Stimulated activated CD4-positive, alpha-beta T cell treated with anti-CD3 and anti-CD28 coated beads, Interleukin-4, amount 100 ng/mL, for 48 hours (primary cell): Measurements from ENCODE around the gene ZNF665.
A peak's percentile ranks its signal among the peaks of the same experiment; 100 is the strongest.
"Not testable (repeated sequence)": the region's sequence is repeated elsewhere in the genome, so short reads cannot be mapped to it uniquely, and the experiment has no call there.

Source experiments
- DNase-seq, 2 donors: peaks; one replicate each; pipeline ENCODE4 v3.0.0-alpha.2; 2020; ENCODE audit warnings: low read depth in 2 of 2

Gene ZNF665

GRCh38 chr19:53192771-53193534 lies at the start of gene ZNF665:
TSS of gene ZNF665 (minus strand) at chr19:53193358. CDS start at chr19:53182898, 10,460 bp downstream.
- peak; percentile 63 to 64 for DNase-seq

DNA sequence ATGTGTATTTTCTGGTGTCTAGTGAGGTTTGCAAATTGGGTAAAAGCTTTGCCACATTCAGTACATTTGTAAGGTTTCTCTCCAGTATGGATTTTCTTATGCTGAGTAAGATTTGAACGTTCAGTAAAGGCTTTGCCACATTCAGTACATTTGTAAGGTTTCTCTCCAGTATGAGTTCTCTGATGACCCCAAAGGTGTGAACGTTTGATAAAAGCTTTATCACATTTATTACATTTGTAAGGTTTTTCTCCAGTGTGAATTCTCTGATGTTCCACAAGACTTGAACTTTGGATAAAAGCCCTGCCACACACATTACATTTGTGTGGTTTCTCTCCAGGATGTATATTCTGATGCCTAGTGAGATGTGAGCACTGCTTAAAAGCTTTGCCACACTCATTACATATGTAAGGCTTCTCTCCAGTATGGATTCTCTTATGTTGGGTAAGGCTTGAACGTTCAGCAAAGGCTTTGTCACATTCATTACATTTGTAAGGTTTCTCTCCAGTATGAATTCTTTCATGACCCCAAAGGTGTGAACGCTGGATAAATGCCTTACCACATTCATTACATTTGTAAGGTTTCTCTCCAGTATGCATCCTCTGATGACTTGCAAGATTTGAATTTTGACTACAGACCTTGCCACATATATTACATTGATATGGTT lies 44.1 kb upstream of the ZNF665 start:
- DNase-seq: no peak

DNA sequence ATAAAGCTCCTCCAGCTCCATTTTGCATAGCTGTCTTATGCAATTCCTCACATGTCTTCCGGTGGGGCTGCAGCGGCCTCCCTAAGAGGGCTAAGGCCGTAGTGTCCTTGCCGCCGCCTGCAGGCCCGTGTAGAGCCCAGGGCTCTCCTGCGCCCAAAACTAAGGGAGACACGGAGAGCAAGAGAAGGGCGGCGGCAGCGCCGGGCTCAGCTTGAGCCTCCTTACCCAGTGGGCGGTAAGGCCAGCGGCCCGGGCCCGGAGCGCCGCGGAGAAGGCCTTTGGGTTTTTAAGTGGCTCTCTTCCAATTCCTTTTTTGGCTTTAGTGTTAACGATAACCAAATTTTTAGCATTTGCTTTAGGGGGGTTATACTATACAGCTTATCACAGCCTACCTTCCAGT lies 31.4 kb upstream of the ZNF665 start:
- no peak for DNase-seq

GRCh38 chr19:53222716-53223115 lies 29.6 kb upstream of the ZNF665 start:
- not testable (repeated sequence) for DNase-seq

DNA sequence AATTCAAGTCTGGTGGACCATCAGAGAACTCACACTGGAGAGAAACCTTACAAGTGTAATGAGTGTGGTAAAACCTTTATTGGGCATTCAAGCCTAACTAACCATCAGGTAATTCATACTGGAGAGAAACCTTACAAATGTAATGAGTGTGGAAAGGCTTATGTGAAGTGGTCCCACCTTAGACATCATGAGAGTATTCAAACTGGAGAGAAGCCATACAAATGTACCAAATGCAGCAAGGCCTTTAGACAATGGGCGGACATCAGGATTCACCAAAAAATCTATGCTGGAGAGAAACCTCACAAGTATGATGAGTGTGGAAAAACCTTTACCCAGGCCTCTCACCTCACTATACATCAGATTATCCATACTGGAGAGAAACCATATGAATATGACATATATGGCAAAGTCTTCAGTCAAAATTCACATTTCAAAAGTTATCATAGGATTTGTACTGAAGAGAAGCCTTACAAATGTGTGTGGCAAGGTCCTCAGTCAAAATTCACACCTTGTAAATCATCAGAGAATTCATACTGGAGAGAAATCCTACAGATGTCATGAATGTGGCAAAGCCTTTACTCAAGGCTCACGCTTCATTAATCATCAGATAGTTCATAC lies 19.7 kb upstream of the ZNF665 start:
- DNase-seq: no peak

GRCh38 chr19:53211554-53211953 lies 18.4 kb upstream of the ZNF665 start:
- not testable (repeated sequence) for DNase-seq

- peak; percentile 96 to 99 for DNase-seq
Observed at GRCh38 chr19:53196777-53197396, 3.7 kb upstream of the ZNF665 start.

GRCh38 chr19:53195265-53195903 lies 2.2 kb upstream of the ZNF665 start:
- peak; percentile 38 to 40 for DNase-seq

- DNase-seq: no peak
Observed at GRCh38 chr19:53193535-53194222, 521 bp upstream of the ZNF665 start.

GRCh38 chr19:53190253-53190652 lies 2.9 kb downstream of the ZNF665 start:
- no peak for DNase-seq

GRCh38 chr19:53189691-53190198 lies 3.4 kb downstream of the ZNF665 start:
- not testable (repeated sequence) for DNase-seq

DNA sequence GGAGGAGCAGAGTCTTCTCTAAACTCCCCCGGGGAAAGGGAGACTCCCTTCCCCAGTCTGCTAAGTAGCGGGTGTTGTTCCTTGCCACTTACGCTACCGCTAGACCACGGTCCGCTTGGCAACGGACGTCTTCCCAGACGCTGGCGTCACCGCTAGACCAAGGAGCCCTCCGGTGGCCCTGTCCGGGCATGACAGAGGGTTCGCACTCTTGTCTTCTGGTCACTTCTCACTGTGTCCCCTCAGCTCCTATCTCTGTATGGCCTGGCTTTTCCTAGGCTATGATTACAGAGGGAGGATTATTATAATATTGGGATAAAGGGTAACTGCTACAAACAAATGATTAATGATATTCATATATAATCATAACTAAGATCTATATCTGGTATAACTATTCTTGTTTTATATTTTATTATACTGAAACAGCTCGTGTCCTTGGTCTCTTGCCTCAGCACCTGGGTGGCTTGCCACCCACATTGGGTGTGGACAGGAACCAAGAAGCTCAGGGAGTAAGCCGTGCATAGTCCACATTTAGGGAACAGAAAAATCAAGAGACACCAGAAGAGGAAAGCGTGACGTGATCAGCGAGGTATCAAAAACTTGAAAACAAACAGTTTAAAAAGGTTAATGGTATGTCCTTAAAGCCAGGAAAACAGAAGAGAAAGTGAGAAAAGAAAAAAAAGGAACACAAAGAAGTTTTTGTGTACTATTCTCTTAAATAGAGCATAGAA lies 7.8 kb downstream of the ZNF665 start:
- not testable (repeated sequence) for DNase-seq

GRCh38 chr19:53183146-53183764 lies 9.9 kb downstream of the ZNF665 start:
- DNase-seq: no peak

DNA sequence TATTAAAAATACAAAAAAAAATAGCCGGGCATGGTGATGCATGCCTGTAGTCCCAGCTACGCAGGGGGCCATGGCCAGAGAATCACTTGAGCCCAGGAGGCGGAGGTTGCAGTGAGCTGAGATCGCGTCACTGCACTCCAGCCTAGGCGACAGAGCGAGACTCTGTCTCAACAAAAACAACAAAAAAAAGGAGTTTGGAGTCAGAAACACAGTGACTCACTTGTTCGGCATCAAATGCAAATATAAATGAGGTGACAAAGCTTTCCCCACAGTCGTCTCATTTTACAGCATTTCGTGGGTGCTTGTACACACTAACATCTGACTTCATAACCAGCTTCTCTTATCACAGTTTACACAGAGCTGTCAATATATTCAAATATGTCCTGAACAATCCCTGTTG lies 11.0 kb downstream of the ZNF665 start:
- DNase-seq: no peak

GRCh38 chr19:53177986-53178385 lies 15.2 kb downstream of the ZNF665 start:
- DNase-seq: no peak

- DNase-seq: no peak
Observed at GRCh38 chr19:53172889-53173288, 20.3 kb downstream of the ZNF665 start.

DNA sequence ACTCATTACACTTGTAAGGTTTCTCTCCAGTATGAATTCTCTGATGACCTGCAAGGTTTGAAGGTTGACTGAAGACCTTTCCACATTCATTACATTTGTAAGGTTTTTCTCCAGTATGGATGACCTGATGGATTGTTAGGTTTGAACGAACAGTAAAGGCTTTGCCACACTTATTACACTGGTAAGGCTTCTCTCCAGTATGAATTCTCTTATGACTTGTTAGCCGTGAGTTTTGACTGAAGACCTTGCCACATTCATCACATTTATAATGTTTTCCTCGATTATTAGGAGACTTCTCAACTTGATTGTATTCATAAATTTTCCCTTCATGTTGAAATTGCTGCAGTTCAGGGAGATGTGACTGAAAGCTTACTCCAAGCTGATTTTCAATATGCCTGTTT lies 27.5 kb downstream of the ZNF665 start:
- DNase-seq: no peak

DNA sequence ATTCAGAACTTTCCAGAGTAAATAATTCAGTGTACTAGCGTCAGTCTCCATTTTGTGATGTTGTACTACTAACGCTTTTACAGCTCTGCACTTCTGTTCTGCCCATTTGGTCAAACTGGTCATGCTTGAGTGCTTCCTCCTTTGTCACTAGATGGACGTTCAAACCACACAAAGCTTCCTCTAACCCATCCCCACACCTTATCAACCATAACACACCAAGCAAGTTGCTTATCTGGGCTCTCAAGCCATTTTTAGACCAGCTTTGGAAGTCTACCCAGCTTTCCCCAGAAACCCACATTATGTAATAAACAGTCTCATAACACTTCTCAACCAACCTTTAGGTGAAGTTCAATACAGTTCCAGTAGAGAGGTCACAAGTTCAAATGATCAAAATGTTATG lies 32.0 kb downstream of the ZNF665 start:
- no peak for DNase-seq

DNA sequence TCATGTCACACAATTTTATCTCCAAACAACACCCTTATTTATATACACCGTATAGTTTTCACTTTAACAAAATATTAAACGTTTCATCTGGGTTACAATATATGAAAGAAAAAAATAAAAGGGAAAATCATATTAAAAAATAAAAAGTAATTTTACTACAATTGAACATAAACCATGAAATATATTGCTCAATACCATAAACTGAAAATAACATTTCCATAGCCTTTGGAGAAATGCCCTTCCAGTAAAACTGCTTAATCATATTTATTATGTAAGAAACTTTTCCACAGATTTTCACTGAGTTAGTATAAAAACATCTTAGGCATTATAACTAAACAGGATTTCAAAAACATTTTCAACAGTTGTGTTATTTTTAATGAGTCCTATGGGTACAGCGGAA lies 32.8 kb downstream of the ZNF665 start:
- no peak for DNase-seq

DNA sequence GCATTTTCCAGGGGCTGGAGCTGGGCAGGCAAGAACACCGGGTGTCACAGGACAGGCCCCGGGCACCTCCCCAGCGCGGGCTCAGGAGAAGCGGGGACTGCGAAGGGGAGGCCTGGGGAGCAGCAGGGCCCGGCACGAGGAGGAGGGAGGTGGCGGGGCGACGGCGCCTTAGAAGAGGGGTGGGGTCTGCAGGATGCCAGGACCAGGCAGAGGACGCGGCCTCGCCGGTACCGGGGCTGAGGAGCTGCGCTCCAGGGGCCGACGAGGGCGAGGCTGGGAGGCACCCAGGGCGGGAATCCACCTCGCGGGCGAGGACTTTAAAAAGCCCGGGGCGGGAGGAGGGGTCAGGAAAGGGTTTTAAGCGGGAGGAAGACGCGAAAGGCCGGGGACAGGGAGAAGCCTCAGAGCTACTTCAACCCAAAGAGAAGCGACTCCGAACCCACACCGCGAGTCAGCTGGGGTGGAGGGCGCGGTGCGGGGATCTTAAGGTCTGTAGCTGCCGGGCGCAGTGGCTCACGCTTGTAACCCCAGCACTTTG lies 35.0 kb downstream of the ZNF665 start:
- DNase-seq: peak; percentile 15 to 24
